ENCODE data around the gene SPHK2.

Gene SPHK2

GRCh38 chr19:48606463-48607358 is 12.6 kb upstream of the SPHK2 start, which contains the start of gene SPACA4:
Gene SPACA4, plus strand, starts transcription at chr19:48606742. Its CDS starts 237 bp downstream, at chr19:48606979.
- no peak for DNase-seq

GRCh38 chr19:48607359-48607755 is 11.9 kb upstream of the SPHK2 start:
- no peak for DNase-seq

- peak; percentile 58 for DNase-seq
Measured at GRCh38 chr19:48608798-48609263, 10.5 kb upstream of the SPHK2 start.

GRCh38 chr19:48609571-48610108 is 9.7 kb upstream of the SPHK2 start:
- DNase-seq = no peak

- DNase-seq = no peak
Measured at GRCh38 chr19:48611872-48612271, 7.4 kb upstream of the SPHK2 start.

GRCh38 chr19:48613024-48613851 is 6.1 kb upstream of the SPHK2 start:
- no peak for DNase-seq

- DNase-seq = no peak
Measured at GRCh38 chr19:48613852-48614435, 5.4 kb upstream of the SPHK2 start.

- no peak for DNase-seq
Measured at GRCh38 chr19:48614436-48615230, 4.7 kb upstream of the SPHK2 start, which contains the start of gene FAM83E. Gene FAM83E, minus strand, starts transcription at chr19:48615076. Its CDS starts 1,704 bp downstream, at chr19:48613372.

- no peak for DNase-seq
Measured at GRCh38 chr19:48615231-48616040, 3.9 kb upstream of the SPHK2 start.

GRCh38 chr19:48616041-48616436 is 3.3 kb upstream of the SPHK2 start:
- DNase-seq = no peak

GRCh38 chr19:48616491-48617056 is 2.7 kb upstream of the SPHK2 start:
- no peak for DNase-seq

GRCh38 chr19:48617146-48617937 is 2.0 kb upstream of the SPHK2 start:
- DNase-seq = no peak

GRCh38 chr19:48618278-48618915 is 909 bp upstream of the SPHK2 start:
- DNase-seq = no peak

- DNase-seq = no peak
Measured at GRCh38 chr19:48619692-48620585, 633 bp downstream of the SPHK2 start.

GRCh38 chr19:48623556-48624066 is 4.3 kb downstream of the SPHK2 start:
- DNase-seq = no peak

- peak; percentile 97 for DNase-seq
Measured at GRCh38 chr19:48624067-48624594, 4.8 kb downstream of the SPHK2 start.
